Astrocyte (in vitro differentiated cells and primary cell): ENCODE measurements around the gene SAP30L.

Experiments
- CTCF ChIP-seq: IDR thresholded peaks from 2 replicates; pipeline ENCODE4 v1.5.1; 2011; ENCODE audit warnings: low read depth, mild to moderate bottlenecking, inconsistent platforms, low read length, moderate library complexity; ENCODE audit not compliant: insufficient read depth
- EZH2 ChIP-seq: IDR thresholded peaks from 2 replicates; pipeline ENCODE4 v1.6.1; 2012; ENCODE audit warnings: mild to moderate bottlenecking, low read length, inconsistent platforms; ENCODE audit not compliant: insufficient read depth

- TF ChIP-seq CTCF (no peak), EZH2 (peak; percentile 59)
These were observed 38.0 kb downstream of the SAP30L start for GRCh38 chr5:154483654-154484392.
